Upper lobe of right lung (tissue), 1 donor: ENCODE data around the gene SERGEF. TPM values are rescaled to one million over a fixed set of nuclear protein-coding genes. Genes with fewer than 3 reads are reported as not detected.

ENCODE experiments used
- ATAC-seq: fragments of 200-7000 bp; cut with Tn5 transposase; one replicate; pipeline ENCODE4 v1.9.1; 2020; ENCODE audit warnings: mild to moderate bottlenecking, moderate library complexity
- DNase-seq: peaks from one replicate; pipeline ENCODE4 v3.0.0-alpha.2; 2020
- H3K27ac ChIP-seq: fragments of 200-600 bp; one replicate; pipeline ENCODE4 v1.8.0; 2022
- H3K27me3 ChIP-seq: fragments of 200-600 bp; one replicate; pipeline ENCODE4 v1.8.0; 2022; ENCODE audit warnings: mild to moderate bottlenecking
- H3K36me3 ChIP-seq: fragments of 200-600 bp; one replicate; pipeline ENCODE4 v1.8.0; 2022
- H3K4me1 ChIP-seq: fragments of 200-600 bp; one replicate; pipeline ENCODE4 v1.8.0; 2022
- H3K4me3 ChIP-seq: fragments of 200-600 bp; one replicate; pipeline ENCODE4 v1.8.0; 2022; ENCODE audit warnings: mild to moderate bottlenecking
- H3K9me3 ChIP-seq: fragments of 200-600 bp; one replicate; pipeline ENCODE4 v1.8.0; 2022
- CTCF ChIP-seq: fragments of 200-600 bp; IDR thresholded peaks from one replicate; pipeline ENCODE4 v1.8.0; 2022; ENCODE audit warnings: antibody characterized with exemption
- intact Hi-C: fragments of 100-400 bp; cut with DNase I; formaldehyde crosslinking; loops from one replicate; pipeline ENCODE4 v1.11.0; 2022
- total RNA-seq: library from RNA; stranded (reverse); fragmentation: NEBNext Ultra II Directional; extraction: Animal tissue kit (Norgen Biotek cat#: 25700); gene quantifications from one replicate; pipeline ENCODE4 v1.2.1, GENCODE V29; 2021
- donor health status: DM: no; HTN: yes; CAD: no; lungs with severe emphysema.

Gene SERGEF
- total RNA-seq, 1 donor from 2014 or later, result 37.6 TPM

- H3K27me3 ChIP-seq, result peaks cover 37% of the 10 kb centered on the region
- H3K27ac ChIP-seq, result no peak within 1 kb of the TSS
- peak; percentile 91 for ATAC-seq
- no peak for TF ChIP-seq CTCF
- no peaks in the 10 kb centered on the region for H3K4me1 ChIP-seq
- peak; percentile 79 for DNase-seq
- intact Hi-C loops, result no loop called here
- H3K4me3 ChIP-seq, result no peak within 1 kb of the TSS
- no peaks in the 10 kb centered on the region for H3K36me3 ChIP-seq
- H3K9me3 ChIP-seq, result no peaks in the 10 kb centered on the region
Measured at GRCh38 chr11:18046116-18046777, 33.4 kb upstream of the SERGEF start, which contains the start of gene TPH1. TPH1 (minus strand) TSS chr11:18046269; CDS start chr11:18040762, 5,507 bp downstream.

GRCh38 chr11:18036456-18036855 is 23.6 kb upstream of the SERGEF start:
- H3K4me3 ChIP-seq, result no peak overlapping the region
- H3K27ac ChIP-seq, result no peak overlapping the region
- H3K36me3 ChIP-seq, result no peaks in the 10 kb centered on the region
- DNase-seq (no peak), ATAC-seq (no peak)
- intact Hi-C loops, result no loop called here
- H3K9me3 ChIP-seq, result no peaks in the 10 kb centered on the region
- H3K27me3 ChIP-seq, result no peaks in the 10 kb centered on the region
- no peak for TF ChIP-seq CTCF
- no peaks in the 10 kb centered on the region for H3K4me1 ChIP-seq

- H3K27ac ChIP-seq, result no peak overlapping the region
- ATAC-seq, result no peak
- no peak for TF ChIP-seq CTCF
- no peaks in the 10 kb centered on the region for H3K4me1 ChIP-seq
- no peak overlapping the region for H3K4me3 ChIP-seq
- intact Hi-C loops, result no loop called here
- H3K27me3 ChIP-seq, result no peaks in the 10 kb centered on the region
- H3K36me3 ChIP-seq, result no peaks in the 10 kb centered on the region
- DNase-seq, result no peak
- no peaks in the 10 kb centered on the region for H3K9me3 ChIP-seq
Measured at GRCh38 chr11:18027475-18027874, 14.6 kb upstream of the SERGEF start.

GRCh38 chr11:18022419-18022818 is 9.6 kb upstream of the SERGEF start:
- Histone ChIP-seq H3K9me3 (no peaks in the 10 kb centered on the region), H3K27me3 (no peaks in the 10 kb centered on the region), H3K4me1 (no peaks in the 10 kb centered on the region), H3K4me3 (no peak overlapping the region), H3K36me3 (no peaks in the 10 kb centered on the region), H3K27ac (no peak overlapping the region)
- ATAC-seq (no peak), DNase-seq (no peak)
- no peak for TF ChIP-seq CTCF
- intact Hi-C loops, result no loop called here

GRCh38 chr11:18019650-18020049 is 6.8 kb upstream of the SERGEF start:
- no peak for ATAC-seq
- no peak for TF ChIP-seq CTCF
- Histone ChIP-seq H3K4me1 (no peaks in the 10 kb centered on the region), H3K4me3 (no peak overlapping the region), H3K9me3 (no peaks in the 10 kb centered on the region), H3K36me3 (no peaks in the 10 kb centered on the region), H3K27ac (no peak overlapping the region), H3K27me3 (no peaks in the 10 kb centered on the region)
- DNase-seq, result no peak
- intact Hi-C loops, result no loop called here

- intact Hi-C loops, result no loop called here
- Histone ChIP-seq H3K4me3 (no peak overlapping the region), H3K9me3 (no peaks in the 10 kb centered on the region), H3K27me3 (no peaks in the 10 kb centered on the region), H3K36me3 (no peaks in the 10 kb centered on the region), H3K4me1 (peaks cover 14% of the 10 kb centered on the region), H3K27ac (no peak overlapping the region)
- no peak for DNase-seq
- TF ChIP-seq CTCF, result no peak
- no peak for ATAC-seq
Measured at GRCh38 chr11:18016789-18017188, 3.9 kb upstream of the SERGEF start.
